GM12872 (cell line): ENCODE measurements around the gene CIZ1.

ENCODE experiments used
- TF ChIP-seq, protein P1 (sequence below): IDR thresholded peaks from 3 replicates; pipeline ENCODE4 v1.5.1; 2011; ENCODE audit warnings: low read depth, mild to moderate bottlenecking, low read length, moderate library complexity; ENCODE audit not compliant: insufficient read depth

The CIZ1 gene

GRCh38 chr9:128215491-128216409, 24.4 kb upstream of the CIZ1 start:
- TF ChIP-seq, protein P1, sequence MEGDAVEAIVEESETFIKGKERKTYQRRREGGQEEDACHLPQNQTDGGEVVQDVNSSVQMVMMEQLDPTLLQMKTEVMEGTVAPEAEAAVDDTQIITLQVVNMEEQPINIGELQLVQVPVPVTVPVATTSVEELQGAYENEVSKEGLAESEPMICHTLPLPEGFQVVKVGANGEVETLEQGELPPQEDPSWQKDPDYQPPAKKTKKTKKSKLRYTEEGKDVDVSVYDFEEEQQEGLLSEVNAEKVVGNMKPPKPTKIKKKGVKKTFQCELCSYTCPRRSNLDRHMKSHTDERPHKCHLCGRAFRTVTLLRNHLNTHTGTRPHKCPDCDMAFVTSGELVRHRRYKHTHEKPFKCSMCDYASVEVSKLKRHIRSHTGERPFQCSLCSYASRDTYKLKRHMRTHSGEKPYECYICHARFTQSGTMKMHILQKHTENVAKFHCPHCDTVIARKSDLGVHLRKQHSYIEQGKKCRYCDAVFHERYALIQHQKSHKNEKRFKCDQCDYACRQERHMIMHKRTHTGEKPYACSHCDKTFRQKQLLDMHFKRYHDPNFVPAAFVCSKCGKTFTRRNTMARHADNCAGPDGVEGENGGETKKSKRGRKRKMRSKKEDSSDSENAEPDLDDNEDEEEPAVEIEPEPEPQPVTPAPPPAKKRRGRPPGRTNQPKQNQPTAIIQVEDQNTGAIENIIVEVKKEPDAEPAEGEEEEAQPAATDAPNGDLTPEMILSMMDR, result no peak

GRCh38 chr9:128214571-128215490, 23.5 kb upstream of the CIZ1 start:
- TF ChIP-seq, protein P1, result no peak

DNA sequence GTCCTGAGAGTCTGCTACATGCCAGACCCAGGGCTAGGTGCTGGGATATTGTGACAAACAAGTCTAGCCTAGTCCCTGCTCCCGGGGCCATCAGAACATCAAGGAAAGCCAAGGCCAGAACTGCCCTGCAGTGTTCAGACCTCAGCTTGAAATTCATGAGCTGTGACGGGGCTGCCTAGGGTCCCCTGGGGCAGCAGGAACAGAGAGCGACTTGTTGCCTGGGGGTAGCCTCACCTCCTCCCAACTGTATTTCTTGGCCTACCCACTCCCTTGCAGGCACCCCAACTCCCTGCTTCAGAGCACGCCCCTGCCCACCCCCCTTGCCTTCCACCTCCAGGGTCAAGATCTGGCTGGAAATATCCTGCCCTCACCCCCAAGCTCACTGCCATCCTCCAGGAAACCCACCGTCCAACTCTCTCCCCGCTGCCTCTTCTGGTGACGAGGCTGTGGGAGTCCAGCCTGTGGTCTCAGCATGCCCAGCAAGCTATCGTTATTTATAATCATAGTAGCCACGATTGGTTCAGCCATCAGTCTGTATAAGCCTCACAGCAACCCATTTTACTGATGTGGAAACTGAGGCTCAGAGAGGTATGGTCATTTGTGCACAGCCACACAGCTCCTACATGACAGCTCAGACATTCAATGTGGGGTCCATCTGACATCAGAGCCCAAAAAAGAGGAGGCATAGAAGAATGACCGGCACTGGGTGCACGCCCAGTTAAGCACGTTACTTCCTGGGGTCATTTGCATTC, 22.6 kb upstream of the CIZ1 start:
- TF ChIP-seq, protein P1, result no peak

DNA sequence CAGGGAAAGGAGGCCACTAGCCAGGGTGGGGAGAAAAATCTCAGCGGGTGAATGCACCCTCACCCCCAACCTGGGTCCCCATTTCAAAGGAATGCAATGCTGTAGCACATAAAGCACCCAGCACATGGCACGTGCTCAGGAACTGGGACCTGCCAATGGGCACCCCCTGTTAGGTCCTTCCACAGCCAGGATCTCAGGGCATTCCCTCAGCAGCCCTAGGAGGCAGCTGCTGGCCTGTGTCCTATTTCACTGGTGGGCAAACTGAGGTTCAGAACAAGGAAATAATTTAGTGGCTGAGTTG, 20.6 kb upstream of the CIZ1 start:
- TF ChIP-seq, protein P1, result no peak

DNA sequence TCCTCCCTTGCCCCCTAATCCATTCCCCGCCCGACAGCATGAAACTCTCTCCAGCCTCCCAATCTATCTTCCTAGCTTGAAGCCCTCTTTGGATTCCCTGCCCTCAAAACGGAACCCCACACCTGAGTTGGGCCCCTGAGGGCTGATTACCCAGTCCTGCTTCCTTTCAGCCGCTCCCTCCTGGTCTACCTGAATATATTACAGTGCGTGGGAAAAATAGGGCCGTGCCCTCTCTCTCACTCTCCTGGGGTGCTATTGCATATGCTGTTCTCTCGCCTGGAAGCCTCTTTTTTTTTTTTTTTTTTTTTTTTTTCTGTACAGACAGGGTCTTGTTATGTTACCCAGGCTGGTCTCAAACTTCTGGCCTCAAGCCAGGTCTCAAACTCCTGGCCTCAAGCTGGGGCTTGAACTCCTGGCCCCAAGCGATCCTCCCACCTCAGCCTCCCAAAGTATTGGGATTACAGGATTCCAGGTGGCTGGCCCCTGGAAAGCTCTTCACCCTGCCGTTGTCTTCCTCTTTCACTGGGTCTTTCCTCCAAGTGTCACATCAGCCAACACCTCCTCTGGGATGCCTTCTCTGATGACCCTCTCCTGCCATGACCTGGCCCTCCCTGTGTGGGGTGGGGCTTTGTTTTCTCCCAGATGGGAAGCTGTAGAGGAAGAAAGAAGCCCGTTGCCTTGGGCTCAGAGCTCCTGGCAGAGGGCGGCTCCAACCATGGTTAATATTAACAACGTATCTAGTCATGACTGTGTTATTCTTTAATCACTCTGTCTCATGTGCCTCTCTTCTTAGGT, 20.0 kb upstream of the CIZ1 start:
- TF ChIP-seq, protein P1, result no peak

DNA sequence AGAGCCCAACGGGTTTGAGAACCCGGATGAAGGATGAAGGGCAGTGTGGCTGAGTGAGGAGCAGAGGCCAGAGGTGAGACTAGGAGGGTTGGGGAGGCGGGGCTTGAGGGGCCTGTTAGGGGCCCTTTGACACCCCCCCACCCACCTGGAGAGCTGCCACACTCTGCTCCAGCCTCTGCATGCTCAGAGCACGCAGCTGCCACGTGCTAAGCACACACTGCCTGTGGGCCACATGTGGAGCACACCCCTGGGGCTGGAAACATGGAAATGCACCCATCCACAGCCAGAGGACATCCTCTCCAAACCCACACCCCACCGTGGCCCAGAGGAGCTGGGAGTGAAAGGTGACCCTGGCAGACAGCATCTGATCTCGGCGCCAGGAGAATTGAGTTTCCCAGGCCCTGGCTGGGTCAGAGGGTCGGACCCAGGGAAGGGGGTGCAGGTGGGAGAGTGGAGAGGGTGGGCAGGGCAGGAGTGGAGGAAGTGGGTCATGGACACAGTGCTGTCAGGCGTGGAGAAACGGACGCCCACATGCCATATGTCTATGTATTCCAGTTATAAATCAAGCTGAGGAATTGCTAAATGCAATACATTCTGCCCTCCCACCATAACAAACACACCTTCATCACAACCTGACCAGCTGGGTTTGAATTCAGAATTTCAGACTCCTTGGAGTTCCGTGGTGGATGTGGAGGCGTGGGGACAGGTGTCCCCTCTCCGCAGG, 17.7 kb upstream of the CIZ1 start:
- TF ChIP-seq, protein P1, result no peak
